ENCODE measurements around the gene KLHL15.

The KLHL15 gene

GRCh38 chrX:23945206-23945605, 81.8 kb downstream of the KLHL15 start:
- DNase-seq = no peak

- no peak for DNase-seq
Observed at GRCh38 chrX:23944234-23944633, 82.8 kb downstream of the KLHL15 start.

GRCh38 chrX:23939203-23939602, 87.8 kb downstream of the KLHL15 start:
- DNase-seq = no peak

GRCh38 chrX:23938690-23939089, 88.3 kb downstream of the KLHL15 start:
- no peak for DNase-seq

- no peak for DNase-seq
Observed at GRCh38 chrX:23937100-23937499, 89.9 kb downstream of the KLHL15 start.

- no peak for DNase-seq
Observed at GRCh38 chrX:23936180-23936579, 90.8 kb downstream of the KLHL15 start.

- DNase-seq = no peak
Observed at GRCh38 chrX:23935106-23935505, 91.9 kb downstream of the KLHL15 start.
